Fibroblast of upper back skin (primary cell): ENCODE measurements around the gene HOXA6.

Experiments used
- DNase-seq: peaks from one replicate; pipeline ENCODE4 v3.0.0-alpha.2; 2013

Gene HOXA6

GRCh38 chr7:27106181-27106900 is 41.2 kb downstream of the HOXA6 start:
- DNase-seq: no peak

- DNase-seq: no peak
Measured at GRCh38 chr7:27105301-27106031, 42.1 kb downstream of the HOXA6 start.

- DNase-seq: peak; percentile 63
Measured at GRCh38 chr7:27104341-27105058, 43.1 kb downstream of the HOXA6 start.

GRCh38 chr7:27103489-27104226 is 43.9 kb downstream of the HOXA6 start:
- no peak for DNase-seq

GRCh38 chr7:27102581-27103442 is 44.8 kb downstream of the HOXA6 start, which contains the start of gene HOXA2:
TSS of gene HOXA2 (minus strand) at chr7:27102683. CDS start at chr7:27102500, 183 bp downstream.
- DNase-seq: peak; percentile 48

GRCh38 chr7:27101957-27102580 is 45.5 kb downstream of the HOXA6 start:
- no peak for DNase-seq

- peak; percentile 83 for DNase-seq
Measured at GRCh38 chr7:27101171-27101956, 46.2 kb downstream of the HOXA6 start.

GRCh38 chr7:27100694-27101170 is 46.8 kb downstream of the HOXA6 start:
- DNase-seq: no peak

GRCh38 chr7:27099453-27100370 is 47.9 kb downstream of the HOXA6 start:
- DNase-seq: no peak

- DNase-seq: peak; percentile 72
Measured at GRCh38 chr7:27098578-27099451, 48.8 kb downstream of the HOXA6 start.

GRCh38 chr7:27097686-27098577 is 49.6 kb downstream of the HOXA6 start:
- DNase-seq: no peak

- DNase-seq: no peak
Measured at GRCh38 chr7:27096768-27097514, 50.6 kb downstream of the HOXA6 start.

GRCh38 chr7:27095897-27096767 is 51.4 kb downstream of the HOXA6 start, which contains the start of gene HOXA1:
TSS of gene HOXA1 (minus strand) at chr7:27096000. CDS start at chr7:27095912, 88 bp downstream.
- DNase-seq: peak; percentile 89
